WTC11 (cell line): ENCODE results near the gene AKR1D1.
"Not testable (repeated sequence)": the region's sequence is repeated elsewhere in the genome, so short reads cannot be mapped to it uniquely, and the experiment has no call there.

Experiments used
- ESRRA ChIP-seq: sonication (generic); formaldehyde crosslinking; IDR thresholded peaks from 2 replicates; pipeline ENCODE4 v1.8.1; 2022; ENCODE audit warnings: mild to moderate bottlenecking, missing genetic modification reagents, borderline replicate concordance
- ETV6 ChIP-seq: sonication (generic); formaldehyde crosslinking; IDR thresholded peaks from 2 replicates; pipeline ENCODE4 v1.8.1; 2022; ENCODE audit warnings: mild to moderate bottlenecking, missing genetic modification reagents
- USF2 ChIP-seq: sonication (generic); formaldehyde crosslinking; IDR thresholded peaks from 2 replicates; pipeline ENCODE4 v1.8.1; 2023; ENCODE audit warnings: mild to moderate bottlenecking, missing genetic modification reagents, moderate library complexity
- TF ChIP-seq, protein P1 (sequence below): fragments of 200-600 bp; IDR thresholded peaks from 2 replicates; pipeline ENCODE4 v1.8.0; 2022; ENCODE audit warnings: antibody characterized with exemption
- TF ChIP-seq, protein P2 (sequence below): fragments of 250-450 bp; sonication (Bioruptor Pico); IDR thresholded peaks from 2 replicates; pipeline ENCODE4 v2.1.2; 2022; ENCODE audit warnings: mild to moderate bottlenecking, moderate library complexity
- TF ChIP-seq, protein P3 (sequence below): sonication (generic); formaldehyde crosslinking; IDR thresholded peaks from 2 replicates; pipeline ENCODE4 v1.8.1; 2022; ENCODE audit warnings: low read depth, mild to moderate bottlenecking, moderate library complexity, missing genetic modification reagents, borderline replicate concordance

DNA sequence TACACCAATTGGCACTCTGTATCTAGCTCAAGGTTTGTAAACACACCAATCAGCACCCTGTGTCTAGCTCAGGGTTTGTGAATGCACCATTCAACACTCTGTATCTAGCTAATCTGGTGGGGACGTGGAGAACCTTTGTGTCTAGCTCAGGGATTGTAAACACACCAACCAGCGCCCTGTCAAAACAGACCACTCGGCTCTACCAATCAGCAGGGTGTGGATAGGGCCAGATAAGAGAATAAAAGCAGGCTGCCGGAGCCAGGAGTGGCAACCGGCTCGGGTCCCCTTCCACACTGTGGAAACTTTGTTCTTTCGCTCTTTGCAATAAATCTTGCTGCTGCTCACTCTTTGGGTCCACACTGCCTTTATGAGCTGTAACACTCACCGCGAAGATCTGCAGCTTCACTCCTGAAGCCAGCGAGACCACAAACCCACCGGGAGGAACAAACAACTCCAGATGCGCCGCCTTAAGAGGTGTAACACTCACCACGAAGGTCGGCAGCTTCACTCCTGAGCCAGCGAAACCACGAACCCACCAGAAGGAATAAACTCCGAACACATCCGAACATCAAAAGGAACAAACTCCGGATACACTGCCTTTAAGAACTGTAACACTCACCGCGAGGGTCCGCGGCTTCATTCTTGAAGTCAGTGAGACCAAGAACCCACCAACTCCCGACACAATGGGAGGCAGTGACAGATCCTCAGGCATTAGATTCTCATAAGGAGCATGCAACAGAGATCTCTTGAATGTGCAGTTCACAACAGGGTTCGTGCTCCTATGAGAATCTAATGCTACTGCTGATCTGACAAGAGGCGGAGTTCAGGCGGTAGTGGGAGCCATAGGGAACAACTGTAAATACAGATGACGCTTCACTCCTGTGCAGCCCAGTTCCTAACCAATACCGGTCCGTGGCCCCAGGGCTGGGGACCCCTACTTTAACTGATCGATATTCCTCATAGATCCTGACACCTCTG lies 70.8 kb downstream of the AKR1D1 start:
- TF ChIP-seq, protein P1, sequence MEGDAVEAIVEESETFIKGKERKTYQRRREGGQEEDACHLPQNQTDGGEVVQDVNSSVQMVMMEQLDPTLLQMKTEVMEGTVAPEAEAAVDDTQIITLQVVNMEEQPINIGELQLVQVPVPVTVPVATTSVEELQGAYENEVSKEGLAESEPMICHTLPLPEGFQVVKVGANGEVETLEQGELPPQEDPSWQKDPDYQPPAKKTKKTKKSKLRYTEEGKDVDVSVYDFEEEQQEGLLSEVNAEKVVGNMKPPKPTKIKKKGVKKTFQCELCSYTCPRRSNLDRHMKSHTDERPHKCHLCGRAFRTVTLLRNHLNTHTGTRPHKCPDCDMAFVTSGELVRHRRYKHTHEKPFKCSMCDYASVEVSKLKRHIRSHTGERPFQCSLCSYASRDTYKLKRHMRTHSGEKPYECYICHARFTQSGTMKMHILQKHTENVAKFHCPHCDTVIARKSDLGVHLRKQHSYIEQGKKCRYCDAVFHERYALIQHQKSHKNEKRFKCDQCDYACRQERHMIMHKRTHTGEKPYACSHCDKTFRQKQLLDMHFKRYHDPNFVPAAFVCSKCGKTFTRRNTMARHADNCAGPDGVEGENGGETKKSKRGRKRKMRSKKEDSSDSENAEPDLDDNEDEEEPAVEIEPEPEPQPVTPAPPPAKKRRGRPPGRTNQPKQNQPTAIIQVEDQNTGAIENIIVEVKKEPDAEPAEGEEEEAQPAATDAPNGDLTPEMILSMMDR = not testable (repeated sequence)
- TF ChIP-seq ETV6, USF2, ESRRA (CRISPR knock-in tag): not testable (repeated sequence)
- TF ChIP-seq, protein P2, sequence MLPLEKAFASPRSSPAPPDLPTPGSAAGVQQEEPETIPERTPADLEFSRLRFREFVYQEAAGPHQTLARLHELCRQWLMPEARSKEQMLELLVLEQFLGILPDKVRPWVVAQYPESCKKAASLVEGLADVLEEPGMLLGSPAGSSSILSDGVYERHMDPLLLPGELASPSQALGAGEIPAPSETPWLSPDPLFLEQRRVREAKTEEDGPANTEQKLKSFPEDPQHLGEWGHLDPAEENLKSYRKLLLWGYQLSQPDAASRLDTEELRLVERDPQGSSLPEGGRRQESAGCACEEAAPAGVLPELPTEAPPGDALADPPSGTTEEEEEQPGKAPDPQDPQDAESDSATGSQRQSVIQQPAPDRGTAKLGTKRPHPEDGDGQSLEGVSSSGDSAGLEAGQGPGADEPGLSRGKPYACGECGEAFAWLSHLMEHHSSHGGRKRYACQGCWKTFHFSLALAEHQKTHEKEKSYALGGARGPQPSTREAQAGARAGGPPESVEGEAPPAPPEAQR (CRISPR knock-in tag) = not testable (repeated sequence)
- TF ChIP-seq, protein P3, sequence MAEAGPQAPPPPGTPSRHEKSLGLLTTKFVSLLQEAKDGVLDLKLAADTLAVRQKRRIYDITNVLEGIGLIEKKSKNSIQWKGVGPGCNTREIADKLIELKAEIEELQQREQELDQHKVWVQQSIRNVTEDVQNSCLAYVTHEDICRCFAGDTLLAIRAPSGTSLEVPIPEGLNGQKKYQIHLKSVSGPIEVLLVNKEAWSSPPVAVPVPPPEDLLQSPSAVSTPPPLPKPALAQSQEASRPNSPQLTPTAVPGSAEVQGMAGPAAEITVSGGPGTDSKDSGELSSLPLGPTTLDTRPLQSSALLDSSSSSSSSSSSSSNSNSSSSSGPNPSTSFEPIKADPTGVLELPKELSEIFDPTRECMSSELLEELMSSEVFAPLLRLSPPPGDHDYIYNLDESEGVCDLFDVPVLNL = not testable (repeated sequence)
